HL-60 (cell line): ENCODE measurements around the gene TMEM63A.

Experiments used
- DNase-seq, 2 experiments: peaks; one replicate each; pipeline ENCODE4 v3.0.0-alpha.2; 2010 to 2020; ENCODE audit warnings: low read depth in 1 of 2, low spot score in 1 of 2
- H3K27ac ChIP-seq: fragments of 250-450 bp; sonication (Bioruptor Pico); replicated peaks from 2 replicates; pipeline ENCODE4 v1.5.1; 2020; ENCODE audit warnings: mild to moderate bottlenecking, moderate library complexity
- H3K27me3 ChIP-seq: fragments of 250-450 bp; sonication (Bioruptor Pico); 2 replicates; pipeline ENCODE4 v1.5.1; 2021; ENCODE audit warnings: mild to moderate bottlenecking, moderate library complexity; ENCODE audit not compliant: insufficient read depth, poor library complexity, severe bottlenecking
- H3K4me3 ChIP-seq: replicated peaks from 2 replicates; pipeline ENCODE4 v1.5.1; 2011; ENCODE audit warnings: mild to moderate bottlenecking, control low read depth, low read length; ENCODE audit not compliant: insufficient read depth
- CTCF ChIP-seq: IDR thresholded peaks from one replicate; pipeline ENCODE4 v1.5.1; 2011; ENCODE audit warnings: low read length, control low read depth, inconsistent platforms; ENCODE audit not compliant: insufficient read depth
- GABPA ChIP-seq: IDR thresholded peaks from 2 replicates; pipeline ENCODE4 v1.6.1; 2012; ENCODE audit warnings: low read depth
- POLR2AphosphoS5 ChIP-seq: IDR thresholded peaks from 2 replicates; pipeline ENCODE4 v1.6.1; 2012; ENCODE audit warnings: low read depth
- SPI1 ChIP-seq: IDR thresholded peaks from 2 replicates; pipeline ENCODE4 v1.6.1; 2012; ENCODE audit warnings: low read depth, mild to moderate bottlenecking, borderline replicate concordance
- TF ChIP-seq, protein P1 (sequence below): IDR thresholded peaks from 2 replicates; pipeline ENCODE4 v1.6.1; 2012; ENCODE audit warnings: low read depth; ENCODE audit not compliant: insufficient replicate concordance

The TMEM63A gene

DNA sequence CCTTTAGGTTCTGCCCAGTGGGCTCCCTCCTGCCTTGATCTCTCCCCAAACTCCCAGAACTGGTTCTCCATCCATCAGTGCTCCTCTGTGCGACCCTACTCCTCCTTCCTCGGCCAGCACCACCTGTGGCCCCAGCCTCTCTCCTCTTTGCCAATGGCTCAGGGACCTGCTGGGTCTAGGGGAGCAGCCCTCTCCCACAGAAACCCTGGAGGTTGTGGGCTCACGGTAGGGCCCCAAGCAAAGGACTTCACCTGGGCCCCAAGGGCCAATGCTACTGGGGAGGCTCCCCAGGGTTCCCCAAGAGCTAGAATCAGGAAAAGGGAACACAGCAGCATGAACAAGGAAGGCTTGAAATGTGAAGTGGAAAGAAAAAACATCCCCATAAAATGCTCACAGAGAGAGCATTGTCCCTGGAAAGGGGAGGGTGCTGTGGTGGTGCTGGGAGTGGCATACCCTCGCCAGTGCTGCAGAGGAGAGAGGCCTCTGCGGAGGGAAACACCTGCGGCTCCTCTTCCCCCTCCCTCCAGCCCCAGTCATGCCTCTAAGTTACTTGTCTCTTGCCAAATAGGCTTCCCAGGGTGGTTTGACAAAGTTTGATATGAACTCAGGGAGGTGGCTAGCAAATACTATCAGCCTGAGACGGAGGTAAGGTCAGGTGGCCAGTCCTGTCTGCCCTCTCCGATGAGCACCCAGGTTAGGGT lies 2.5 kb downstream of the TMEM63A start:
- Histone ChIP-seq H3K4me3 (no peak overlapping the region), H3K27ac (no peak overlapping the region), H3K27me3 (no peaks in the 10 kb centered on the region)
- peak in 1 of 2 experiments; percentile 46 for DNase-seq
- peak; percentile 25; the same call in 1 of the 2 replicates for TF ChIP-seq SPI1
- TF ChIP-seq GABPA: no peak

GRCh38 chr1:225878282-225878681 lies 3.9 kb downstream of the TMEM63A start:
- no peak overlapping the region for H3K27ac ChIP-seq
- no peak for DNase-seq
- TF ChIP-seq CTCF (no peak), SPI1 (peak; percentile 30; the same call in 1 of the 2 replicates), GABPA (no peak)
- H3K27me3 ChIP-seq: no peaks in the 10 kb centered on the region
- H3K4me3 ChIP-seq: no peak overlapping the region

DNA sequence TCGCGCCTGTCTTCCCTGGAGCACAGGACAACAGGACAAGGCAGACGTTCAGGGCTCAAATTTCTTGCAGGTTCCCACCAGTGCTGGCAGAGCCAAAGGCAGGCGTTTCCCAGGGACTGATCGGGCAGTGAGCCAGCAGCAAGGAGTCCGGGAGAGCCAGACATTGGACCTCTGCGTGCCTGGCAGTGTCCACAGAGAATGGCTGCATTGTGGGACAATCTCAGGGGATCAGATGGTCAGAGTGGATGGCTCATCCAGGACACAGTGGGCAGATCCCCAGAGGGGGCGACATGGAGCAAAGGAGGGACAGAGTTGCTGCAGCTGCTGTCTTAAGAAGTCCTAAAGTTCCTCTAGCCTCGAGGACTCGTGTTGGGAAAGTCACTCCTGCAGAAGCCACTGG lies 4.6 kb downstream of the TMEM63A start:
- Histone ChIP-seq H3K4me3 (no peak overlapping the region), H3K27ac (no peak overlapping the region), H3K27me3 (no peaks in the 10 kb centered on the region)
- TF ChIP-seq POLR2AphosphoS5: no peak
- TF ChIP-seq CTCF: peak; percentile 53
- TF ChIP-seq, protein P1, sequence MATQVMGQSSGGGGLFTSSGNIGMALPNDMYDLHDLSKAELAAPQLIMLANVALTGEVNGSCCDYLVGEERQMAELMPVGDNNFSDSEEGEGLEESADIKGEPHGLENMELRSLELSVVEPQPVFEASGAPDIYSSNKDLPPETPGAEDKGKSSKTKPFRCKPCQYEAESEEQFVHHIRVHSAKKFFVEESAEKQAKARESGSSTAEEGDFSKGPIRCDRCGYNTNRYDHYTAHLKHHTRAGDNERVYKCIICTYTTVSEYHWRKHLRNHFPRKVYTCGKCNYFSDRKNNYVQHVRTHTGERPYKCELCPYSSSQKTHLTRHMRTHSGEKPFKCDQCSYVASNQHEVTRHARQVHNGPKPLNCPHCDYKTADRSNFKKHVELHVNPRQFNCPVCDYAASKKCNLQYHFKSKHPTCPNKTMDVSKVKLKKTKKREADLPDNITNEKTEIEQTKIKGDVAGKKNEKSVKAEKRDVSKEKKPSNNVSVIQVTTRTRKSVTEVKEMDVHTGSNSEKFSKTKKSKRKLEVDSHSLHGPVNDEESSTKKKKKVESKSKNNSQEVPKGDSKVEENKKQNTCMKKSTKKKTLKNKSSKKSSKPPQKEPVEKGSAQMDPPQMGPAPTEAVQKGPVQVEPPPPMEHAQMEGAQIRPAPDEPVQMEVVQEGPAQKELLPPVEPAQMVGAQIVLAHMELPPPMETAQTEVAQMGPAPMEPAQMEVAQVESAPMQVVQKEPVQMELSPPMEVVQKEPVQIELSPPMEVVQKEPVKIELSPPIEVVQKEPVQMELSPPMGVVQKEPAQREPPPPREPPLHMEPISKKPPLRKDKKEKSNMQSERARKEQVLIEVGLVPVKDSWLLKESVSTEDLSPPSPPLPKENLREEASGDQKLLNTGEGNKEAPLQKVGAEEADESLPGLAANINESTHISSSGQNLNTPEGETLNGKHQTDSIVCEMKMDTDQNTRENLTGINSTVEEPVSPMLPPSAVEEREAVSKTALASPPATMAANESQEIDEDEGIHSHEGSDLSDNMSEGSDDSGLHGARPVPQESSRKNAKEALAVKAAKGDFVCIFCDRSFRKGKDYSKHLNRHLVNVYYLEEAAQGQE: no peak
- DNase-seq: peak in 1 of 2 experiments; percentile 26

GRCh38 chr1:225876900-225877510 lies 5.2 kb downstream of the TMEM63A start:
- Histone ChIP-seq H3K4me3 (no peak overlapping the region), H3K27ac (no peak overlapping the region), H3K27me3 (no peaks in the 10 kb centered on the region)
- DNase-seq: no peak
- TF ChIP-seq SPI1 (no peak), CTCF (no peak)
